Thyroid gland (tissue), 4 donors: Measurements from ENCODE around the gene MED14.

Experiments
- POLR2A ChIP-seq, 2 donors: fragments of 450-650 bp; IDR thresholded peaks; one replicate each; pipeline ENCODE4 v1.6.1; 2017; ENCODE audit warnings: antibody characterized with exemption in 2 of 2, mild to moderate bottlenecking in 2 of 2, moderate library complexity in 1 of 2
- TF ChIP-seq, protein P1 (sequence below), 6 experiments: fragments of 200-600 bp in 3 of 6; fragments of 450-650 bp in 3 of 6; sonication (generic) in 3 of 6; IDR thresholded peaks; one replicate each; pipeline ENCODE4 v1.5.1; 2016 to 2019; ENCODE audit warnings: antibody characterized with exemption in 6 of 6, mild to moderate bottlenecking in 2 of 6, inconsistent platforms in 1 of 6, moderate library complexity in 1 of 6

DNA sequence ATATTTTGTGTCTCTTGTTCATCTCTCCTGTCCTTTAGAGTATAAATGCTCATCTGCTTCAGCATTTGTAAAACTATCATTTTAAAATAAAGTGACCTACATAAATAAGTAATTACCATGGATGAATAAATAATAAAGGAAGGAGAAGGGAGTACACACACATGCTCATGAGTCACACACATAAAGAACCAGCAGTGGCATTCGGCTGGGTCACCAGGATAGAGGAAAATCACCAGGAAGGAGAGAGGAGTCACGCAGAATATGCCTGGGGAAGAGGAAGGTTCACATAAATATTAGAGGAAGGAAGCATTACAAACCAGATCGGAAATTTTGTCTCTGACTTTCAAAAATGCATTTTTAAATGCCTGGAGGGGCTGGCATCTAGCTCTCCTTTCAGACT lies 38.5 kb upstream of the MED14 start:
- TF ChIP-seq, protein P1, sequence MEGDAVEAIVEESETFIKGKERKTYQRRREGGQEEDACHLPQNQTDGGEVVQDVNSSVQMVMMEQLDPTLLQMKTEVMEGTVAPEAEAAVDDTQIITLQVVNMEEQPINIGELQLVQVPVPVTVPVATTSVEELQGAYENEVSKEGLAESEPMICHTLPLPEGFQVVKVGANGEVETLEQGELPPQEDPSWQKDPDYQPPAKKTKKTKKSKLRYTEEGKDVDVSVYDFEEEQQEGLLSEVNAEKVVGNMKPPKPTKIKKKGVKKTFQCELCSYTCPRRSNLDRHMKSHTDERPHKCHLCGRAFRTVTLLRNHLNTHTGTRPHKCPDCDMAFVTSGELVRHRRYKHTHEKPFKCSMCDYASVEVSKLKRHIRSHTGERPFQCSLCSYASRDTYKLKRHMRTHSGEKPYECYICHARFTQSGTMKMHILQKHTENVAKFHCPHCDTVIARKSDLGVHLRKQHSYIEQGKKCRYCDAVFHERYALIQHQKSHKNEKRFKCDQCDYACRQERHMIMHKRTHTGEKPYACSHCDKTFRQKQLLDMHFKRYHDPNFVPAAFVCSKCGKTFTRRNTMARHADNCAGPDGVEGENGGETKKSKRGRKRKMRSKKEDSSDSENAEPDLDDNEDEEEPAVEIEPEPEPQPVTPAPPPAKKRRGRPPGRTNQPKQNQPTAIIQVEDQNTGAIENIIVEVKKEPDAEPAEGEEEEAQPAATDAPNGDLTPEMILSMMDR (IDR thresholded peaks at IDR 0.05), result no peak
- no peak for TF ChIP-seq POLR2A (IDR thresholded peaks at IDR 0.05)
